ENCODE measurements around the gene SLC45A1.

Gene SLC45A1

GRCh38 chr1:8315573-8316475 lies 2.1 kb upstream of the SLC45A1 start:
- TF ChIP-seq CTCF (conservative IDR thresholded peaks at IDR 0.05; ENCODE audit: control insufficient read depth, insufficient read depth, low read depth, low read length), result peak; percentile 22
- H3K4me3 ChIP-seq (ENCODE audit: control insufficient read depth, low read depth, low read length), result no peak overlapping the region
- DNase-seq (ENCODE audit: low read depth), result no peak

GRCh38 chr1:8318436-8318835 lies 522 bp downstream of the SLC45A1 start:
- no peak for TF ChIP-seq CTCF (conservative IDR thresholded peaks at IDR 0.05; ENCODE audit: control insufficient read depth, insufficient read depth, low read depth, low read length)
- DNase-seq (ENCODE audit: low read depth), result no peak
- H3K4me3 ChIP-seq (ENCODE audit: control insufficient read depth, low read depth, low read length), result peak overlapping the region; percentile 59

GRCh38 chr1:8321612-8322011 lies 3.7 kb downstream of the SLC45A1 start:
- H3K4me3 ChIP-seq (ENCODE audit: control insufficient read depth, low read depth, low read length), result no peak overlapping the region
- TF ChIP-seq CTCF (conservative IDR thresholded peaks at IDR 0.05; ENCODE audit: control insufficient read depth, insufficient read depth, low read depth, low read length), result no peak
- DNase-seq (ENCODE audit: low read depth), result no peak

- no peak for TF ChIP-seq CTCF (conservative IDR thresholded peaks at IDR 0.05; ENCODE audit: control insufficient read depth, insufficient read depth, low read depth, low read length)
- H3K4me3 ChIP-seq (ENCODE audit: control insufficient read depth, low read depth, low read length), result no peak overlapping the region
- DNase-seq (ENCODE audit: low read depth), result no peak
Measured at GRCh38 chr1:8323706-8324105, 5.8 kb downstream of the SLC45A1 start.

GRCh38 chr1:8324176-8324810 lies 6.4 kb downstream of the SLC45A1 start:
- no peak for DNase-seq (ENCODE audit: low read depth)
- no peak for TF ChIP-seq CTCF (conservative IDR thresholded peaks at IDR 0.05; ENCODE audit: control insufficient read depth, insufficient read depth, low read depth, low read length)
- no peak overlapping the region for H3K4me3 ChIP-seq (ENCODE audit: control insufficient read depth, low read depth, low read length)

GRCh38 chr1:8325771-8326170 lies 7.9 kb downstream of the SLC45A1 start:
- no peak for DNase-seq (ENCODE audit: low read depth)
- no peak for TF ChIP-seq CTCF (conservative IDR thresholded peaks at IDR 0.05; ENCODE audit: control insufficient read depth, insufficient read depth, low read depth, low read length)
- no peak overlapping the region for H3K4me3 ChIP-seq (ENCODE audit: control insufficient read depth, low read depth, low read length)

Measured in fibroblast of mammary gland (primary cell).